Muscle layer of duodenum (tissue), 2 donors: ENCODE measurements around the gene KCNIP4.

Experiments used
- H3K27ac ChIP-seq: one replicate; pipeline ENCODE4 v1.7.0; 2013; ENCODE audit warnings: mild to moderate bottlenecking, low read length
- H3K27me3 ChIP-seq: one replicate; pipeline ENCODE4 v1.7.0; 2013; ENCODE audit warnings: low read depth, mild to moderate bottlenecking, control low read depth, low read length
- H3K36me3 ChIP-seq, 2 donors: one replicate each; pipeline ENCODE4 v1.7.0; 2013; ENCODE audit warnings: low read length in 2 of 2, control low read depth in 1 of 2, mild to moderate bottlenecking in 1 of 2; ENCODE audit not compliant: insufficient read depth in 2 of 2, control insufficient read depth in 1 of 2
- H3K4me1 ChIP-seq, 2 donors: one replicate each; pipeline ENCODE4 v1.7.0; 2013; ENCODE audit warnings: low read length in 2 of 2, mild to moderate bottlenecking in 2 of 2, control low read depth in 1 of 2, moderate library complexity in 1 of 2; ENCODE audit not compliant: insufficient read depth in 2 of 2, control insufficient read depth in 1 of 2
- H3K4me3 ChIP-seq, 2 donors: one replicate each; pipeline ENCODE4 v1.7.0; 2013; ENCODE audit warnings: low read length in 2 of 2, low read depth in 1 of 2, mild to moderate bottlenecking in 1 of 2
- H3K9me3 ChIP-seq, 2 donors: one replicate each; pipeline ENCODE4 v1.7.0; 2013; ENCODE audit warnings: low read length in 2 of 2, control low read depth in 1 of 2, mild to moderate bottlenecking in 1 of 2; ENCODE audit not compliant: control insufficient read depth in 1 of 2
- donor health status: healthy.

Gene KCNIP4

DNA sequence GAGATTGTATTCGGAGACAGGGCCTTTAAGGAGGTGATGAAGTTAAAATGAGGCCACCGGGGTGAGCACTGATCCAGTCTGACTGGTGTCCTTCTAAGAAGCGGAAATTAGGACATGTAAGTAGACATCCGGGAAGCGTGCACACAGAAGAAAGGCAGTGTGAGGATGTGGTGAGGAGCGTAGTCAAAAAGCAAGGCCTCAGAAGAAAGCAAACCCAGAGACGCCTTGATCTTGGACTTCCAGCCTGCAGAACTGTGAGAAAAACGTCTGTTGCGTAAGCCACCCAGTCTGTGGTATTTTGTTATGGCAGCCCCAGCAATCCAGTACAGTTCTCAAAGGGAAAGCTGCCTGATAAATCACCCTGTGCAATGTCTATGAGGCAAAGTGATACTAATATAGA lies 153.5 kb downstream of the KCNIP4 start:
- H3K4me3 ChIP-seq: no peak overlapping the region
- no peaks in the 10 kb centered on the region for H3K9me3 ChIP-seq
- no peak overlapping the region for H3K27ac ChIP-seq
- no peaks in the 10 kb centered on the region for H3K27me3 ChIP-seq
- H3K4me1 ChIP-seq: no peaks in the 10 kb centered on the region
- no peaks in the 10 kb centered on the region for H3K36me3 ChIP-seq

GRCh38 chr4:21792736-21793135 lies 155.8 kb downstream of the KCNIP4 start:
- Histone ChIP-seq H3K36me3 (no peaks in the 10 kb centered on the region), H3K4me3 (no peak overlapping the region), H3K27me3 (no peaks in the 10 kb centered on the region), H3K9me3 (no peaks in the 10 kb centered on the region), H3K27ac (no peak overlapping the region), H3K4me1 (no peaks in the 10 kb centered on the region)

GRCh38 chr4:21790438-21791029 lies 158.0 kb downstream of the KCNIP4 start:
- H3K27me3 ChIP-seq: no peaks in the 10 kb centered on the region
- no peak overlapping the region for H3K4me3 ChIP-seq
- H3K9me3 ChIP-seq: no peaks in the 10 kb centered on the region
- H3K36me3 ChIP-seq: no peaks in the 10 kb centered on the region
- H3K4me1 ChIP-seq: no peaks in the 10 kb centered on the region
- H3K27ac ChIP-seq: no peak overlapping the region

- no peaks in the 10 kb centered on the region for H3K36me3 ChIP-seq
- H3K27me3 ChIP-seq: no peaks in the 10 kb centered on the region
- no peak overlapping the region for H3K27ac ChIP-seq
- no peaks in the 10 kb centered on the region for H3K9me3 ChIP-seq
- no peaks in the 10 kb centered on the region for H3K4me1 ChIP-seq
- H3K4me3 ChIP-seq: no peak overlapping the region
Measured at GRCh38 chr4:21780148-21780547, 168.4 kb downstream of the KCNIP4 start.

DNA sequence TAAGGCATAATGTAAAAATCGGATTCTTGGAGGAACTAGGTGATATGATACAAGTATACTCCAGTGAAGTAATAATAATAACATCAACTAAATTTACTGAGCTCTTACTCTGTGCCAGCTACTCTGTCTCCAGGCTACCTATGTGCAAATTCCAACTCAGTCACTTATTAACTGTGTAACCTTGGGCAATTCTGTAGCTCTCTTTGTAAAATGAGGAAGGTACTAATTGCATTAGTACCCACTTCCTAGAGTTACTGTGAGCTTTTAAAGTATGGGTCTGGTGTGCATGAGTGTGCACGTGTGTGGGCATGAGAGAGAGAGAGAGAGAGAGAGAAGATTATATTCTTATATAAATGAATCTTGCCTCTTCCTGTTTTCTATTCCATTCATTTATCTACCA lies 169.9 kb downstream of the KCNIP4 start:
- no peaks in the 10 kb centered on the region for H3K9me3 ChIP-seq
- no peaks in the 10 kb centered on the region for H3K36me3 ChIP-seq
- no peak overlapping the region for H3K4me3 ChIP-seq
- no peaks in the 10 kb centered on the region for H3K27me3 ChIP-seq
- H3K4me1 ChIP-seq: no peaks in the 10 kb centered on the region
- H3K27ac ChIP-seq: no peak overlapping the region

- Histone ChIP-seq H3K27me3 (no peaks in the 10 kb centered on the region), H3K4me3 (no peak overlapping the region), H3K36me3 (no peaks in the 10 kb centered on the region), H3K27ac (no peak overlapping the region), H3K4me1 (no peaks in the 10 kb centered on the region), H3K9me3 (no peaks in the 10 kb centered on the region)
Measured at GRCh38 chr4:21775703-21776102, 172.9 kb downstream of the KCNIP4 start.

DNA sequence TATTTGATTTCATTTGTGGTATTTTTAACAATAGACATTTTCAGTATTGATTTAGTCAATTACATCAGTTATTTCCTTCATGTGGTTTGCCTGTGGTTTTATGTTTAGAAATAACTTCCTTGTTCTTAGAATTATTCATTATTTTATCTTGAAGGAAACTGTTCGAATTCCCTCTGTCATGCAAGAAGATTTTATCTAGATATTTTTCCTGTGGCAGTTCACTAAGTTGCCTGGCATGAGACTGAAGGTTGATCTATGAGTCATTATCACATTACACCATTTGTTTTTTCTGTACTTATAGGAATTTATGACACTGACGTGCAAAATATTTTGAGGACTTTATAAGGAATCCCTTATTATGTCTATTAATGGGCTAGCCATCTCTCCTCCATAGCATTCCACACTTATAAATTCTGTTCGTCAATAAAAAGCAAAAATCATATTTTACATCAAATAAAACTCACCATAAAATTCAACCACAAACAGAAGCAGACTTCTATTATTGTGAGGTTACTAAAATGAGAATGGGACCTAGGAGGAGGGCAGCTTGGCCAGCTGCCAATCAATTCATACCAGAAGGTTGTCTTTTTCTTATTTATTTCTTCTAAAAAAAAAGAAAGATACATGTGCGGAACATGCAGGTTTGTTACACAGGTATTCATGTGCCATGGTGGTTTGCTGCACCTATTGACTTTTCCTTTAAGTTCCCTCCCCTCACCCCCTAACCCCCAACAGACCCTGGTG lies 179.0 kb downstream of the KCNIP4 start:
- H3K27me3 ChIP-seq: no peaks in the 10 kb centered on the region
- H3K36me3 ChIP-seq: no peaks in the 10 kb centered on the region
- H3K9me3 ChIP-seq: no peaks in the 10 kb centered on the region
- no peak overlapping the region for H3K27ac ChIP-seq
- no peak overlapping the region for H3K4me3 ChIP-seq
- no peaks in the 10 kb centered on the region for H3K4me1 ChIP-seq

GRCh38 chr4:21768349-21769310 lies 179.9 kb downstream of the KCNIP4 start:
- Histone ChIP-seq H3K4me3 (no peak overlapping the region), H3K9me3 (no peaks in the 10 kb centered on the region), H3K27ac (no peak overlapping the region), H3K4me1 (no peaks in the 10 kb centered on the region), H3K27me3 (no peaks in the 10 kb centered on the region), H3K36me3 (no peaks in the 10 kb centered on the region)

GRCh38 chr4:21765810-21766407 lies 182.7 kb downstream of the KCNIP4 start:
- H3K4me3 ChIP-seq: no peak overlapping the region
- no peaks in the 10 kb centered on the region for H3K9me3 ChIP-seq
- no peak overlapping the region for H3K27ac ChIP-seq
- H3K4me1 ChIP-seq: no peaks in the 10 kb centered on the region
- no peaks in the 10 kb centered on the region for H3K27me3 ChIP-seq
- no peaks in the 10 kb centered on the region for H3K36me3 ChIP-seq

DNA sequence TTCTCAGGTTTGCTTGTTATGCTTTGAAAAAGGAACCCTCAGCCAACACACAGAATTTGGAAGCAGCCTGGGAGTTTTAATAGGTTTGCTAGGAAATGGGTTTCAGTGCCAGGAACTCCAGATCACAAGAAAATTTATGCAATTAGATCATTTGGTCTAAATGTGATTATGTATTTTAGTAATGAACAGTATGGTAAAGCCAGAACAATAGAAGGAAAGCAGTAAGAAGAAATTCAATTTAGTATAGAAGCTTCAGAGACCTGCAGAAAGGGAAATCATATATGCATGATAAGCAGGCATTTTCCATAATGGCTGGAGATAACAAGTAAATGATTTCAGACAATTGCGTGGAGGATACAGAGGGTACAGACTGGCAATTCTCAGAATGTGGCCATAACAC lies 184.7 kb downstream of the KCNIP4 start:
- no peak overlapping the region for H3K27ac ChIP-seq
- no peaks in the 10 kb centered on the region for H3K4me1 ChIP-seq
- no peaks in the 10 kb centered on the region for H3K9me3 ChIP-seq
- no peaks in the 10 kb centered on the region for H3K36me3 ChIP-seq
- H3K27me3 ChIP-seq: no peaks in the 10 kb centered on the region
- H3K4me3 ChIP-seq: no peak overlapping the region

DNA sequence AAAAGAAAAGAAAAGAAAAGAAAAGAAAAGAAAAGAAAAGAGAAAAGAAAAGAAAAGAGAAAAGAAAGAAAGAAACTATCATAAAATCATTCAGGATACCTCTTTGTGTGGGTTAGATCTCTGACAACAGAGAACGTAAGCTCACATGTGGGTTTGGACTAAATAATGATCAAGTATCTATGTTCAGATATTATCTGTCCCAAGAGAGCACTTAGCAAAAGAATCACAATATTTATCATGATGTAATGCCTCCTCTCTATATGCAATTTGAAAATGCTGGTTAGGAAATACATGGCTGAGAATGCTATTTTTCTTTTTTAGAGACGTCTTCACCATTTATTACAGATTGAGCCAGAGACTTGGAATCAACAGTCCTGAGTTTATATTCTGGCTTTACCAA lies 191.3 kb downstream of the KCNIP4 start:
- H3K27me3 ChIP-seq: no peaks in the 10 kb centered on the region
- no peaks in the 10 kb centered on the region for H3K36me3 ChIP-seq
- H3K4me3 ChIP-seq: no peak overlapping the region
- no peaks in the 10 kb centered on the region for H3K9me3 ChIP-seq
- H3K27ac ChIP-seq: no peak overlapping the region
- no peaks in the 10 kb centered on the region for H3K4me1 ChIP-seq
